HepG2 (cell line): ENCODE results near the gene PRUNE1. TPM values are rescaled to one million over a fixed set of nuclear protein-coding genes. Genes with fewer than 3 reads are reported as not detected.

Experiments used
- ARID4A ChIP-seq: sonication (generic); formaldehyde crosslinking; IDR thresholded peaks from 2 replicates; pipeline ENCODE4 v1.5.0; 2020; ENCODE audit warnings: mild to moderate bottlenecking, missing genetic modification reagents, borderline replicate concordance
- NCOR1 ChIP-seq: fragments of 200-600 bp; sonication (generic); IDR thresholded peaks from 2 replicates; pipeline ENCODE4 v1.7.0; 2017; ENCODE audit warnings: antibody characterized with exemption, low read length, borderline replicate concordance
- POGK ChIP-seq: sonication (generic); formaldehyde crosslinking; conservative IDR thresholded peaks from 2 replicates; pipeline ENCODE4 v1.8.0; 2022; ENCODE audit warnings: mild to moderate bottlenecking, moderate library complexity, missing genetic modification reagents
- TEAD2 ChIP-seq: sonication (generic); formaldehyde crosslinking; IDR thresholded peaks from 2 replicates; pipeline ENCODE4 v1.9.0; 2021; ENCODE audit warnings: missing genetic modification reagents
- ZFP91 ChIP-seq: sonication (generic); formaldehyde crosslinking; IDR thresholded peaks from 2 replicates; pipeline ENCODE4 v1.9.0; 2022; ENCODE audit warnings: missing genetic modification reagents, mild to moderate bottlenecking, borderline replicate concordance
- ZHX2 ChIP-seq, 2 experiments: sonication (generic) in 1 of 2; formaldehyde crosslinking in 1 of 2; IDR thresholded peaks; 2 replicates each; pipeline versions ENCODE4 v1.6.1 to v1.9.0; 2014 to 2022; ENCODE audit warnings: antibody characterized with exemption in 1 of 2, borderline replicate concordance in 1 of 2, inconsistent platforms in 1 of 2, low read depth in 1 of 2, missing genetic modification reagents in 1 of 2
- ZNF10 ChIP-seq: sonication (generic); formaldehyde crosslinking; IDR thresholded peaks from 2 replicates; pipeline ENCODE4 v1.4.0; 2020; ENCODE audit warnings: mild to moderate bottlenecking, low read depth, missing genetic modification reagents, borderline replicate concordance
- ZNF713 ChIP-seq: sonication (generic); formaldehyde crosslinking; IDR thresholded peaks from 2 replicates; pipeline ENCODE4 v1.4.0; 2020; ENCODE audit warnings: mild to moderate bottlenecking, missing genetic modification reagents
- ZNF770 ChIP-seq: sonication (generic); formaldehyde crosslinking; IDR thresholded peaks from 2 replicates; pipeline ENCODE4 v1.5.0; 2020; ENCODE audit warnings: mild to moderate bottlenecking, missing genetic modification reagents
- polyA plus RNA-seq, 8 experiments: library from polyadenylated mRNA; depleted of rRNA in 3 of 8; stranded (reverse) in 7 of 8; unstranded in 1 of 8; fragments of >200 nt; fragmentation: Illumina TruSeq in 4 of 8; extraction: Trizol in 4 of 8; gene quantifications; 2 replicates each; pipeline versions ENCODE4 v1.2.1 to v1.2.3, GENCODE V29; 2011 to 2016; ENCODE audit warnings: low read depth in 4 of 8, missing spikeins in 1 of 8, mixed read lengths in 1 of 8; ENCODE audit not compliant: insufficient read depth in 1 of 8
- total RNA-seq, 5 experiments: library from RNA; depleted of rRNA; stranded (reverse); fragments of >200 nt; fragmentation: Illumina TruSeq; extraction: Trizol; gene quantifications; 2 replicates each; pipeline ENCODE4 v1.2.3, GENCODE V29; 2016; ENCODE audit warnings: low read depth in 1 of 5

PRUNE1 gene
- total and polyA plus RNA-seq, 2 of the 13 experiments (the other 11 are each of a cell fraction or from before 2014, with no cell fraction given) = 19.0 to 31.9 TPM

- peak; percentile 72; the same call in 1 of the 2 replicates for TF ChIP-seq ZFP91 (CRISPR knock-in tag)
- TF ChIP-seq POGK = peak; percentile 51; the same call in 1 of the 2 replicates
- TF ChIP-seq NCOR1 = no peak
- TF ChIP-seq ZNF770 (CRISPR knock-in tag) = 0 out of 2 replicates have a peak, but pooled peaks have one; percentile 55
- no peak for TF ChIP-seq ZNF10 (CRISPR knock-in tag)
- TF ChIP-seq ZNF713 (CRISPR knock-in tag) = peak; percentile 84; the same call in 1 of the 2 replicates
- peak; percentile 80; the same call in 1 of the 2 replicates for TF ChIP-seq ARID4A (CRISPR knock-in tag)
- 0 out of 2 replicates have a peak, but pooled peaks have one; percentile 46 for TF ChIP-seq ZHX2 (IDR thresholded peaks at IDR 0.05; ENCODE audit: low read depth)
- no peak for TF ChIP-seq ZHX2 (CRISPR knock-in tag; IDR thresholded peaks at IDR 0.05; ENCODE audit: borderline replicate concordance)
- TF ChIP-seq TEAD2 (CRISPR knock-in tag) = no peak
These were observed 51.1 kb downstream of the PRUNE1 start, which contains the start of gene CDC42SE1 (continued) for GRCh38 chr1:151059109-151060006.
